ENCODE data around the gene PNCK. TPM values are rescaled to one million over a fixed set of nuclear protein-coding genes. Genes with fewer than 3 reads are reported as not detected.

Gene PNCK
- polyA plus RNA-seq, 2 of the 4 experiments (the other 2 are of a cell fraction), result 0.17 to 0.25 TPM

GRCh38 chrX:153690466-153690865 is 16.9 kb upstream of the PNCK start:
- WGBS (ENCODE audit: missing lambda C conversion rate), result 95% methylated on average over 11 of the region's 14 CpGs
- Histone ChIP-seq H3K9me3 (no peaks in the 10 kb centered on the region), H3K4me2 (no peak overlapping the region), H3K4me3 (no peak overlapping the region), H3K4me1 (peaks cover 13% of the 10 kb centered on the region), H3K27ac (no peak overlapping the region)
- DNase-seq (ENCODE audit: low read depth in 1 of 2, low spot score in 1 of 2), result no peak
- no peak for TF ChIP-seq POLR2A (IDR thresholded peaks at IDR 0.05; ENCODE audit: low read length)
- TF ChIP-seq KDM1A (IDR thresholded peaks at IDR 0.05; ENCODE audit: low read depth), result no peak
- no peak for TF ChIP-seq POLR2AphosphoS2 (conservative IDR thresholded peaks at IDR 0.05; ENCODE audit: low read length)
- no peak for TF ChIP-seq ESRRA (IDR thresholded peaks at IDR 0.05; ENCODE audit: borderline replicate concordance, low read length)
- no peak for TF ChIP-seq RCOR1 (IDR thresholded peaks at IDR 0.05; ENCODE audit: low read depth, low read length)
- TF ChIP-seq CTCF (IDR thresholded peaks at IDR 0.05), result no peak
- no peak for TF ChIP-seq SMC3 (IDR thresholded peaks at IDR 0.05)
- ChIA-PET POLR2A (no interaction called here), CTCF (no interaction called here)
- FAIRE-seq, result no peak
- no peak for ATAC-seq

GRCh38 chrX:153689654-153690465 is 16.2 kb upstream of the PNCK start:
- POLR2A ChIA-PET, result no interaction called here
- no peak overlapping the region for H3K27ac ChIP-seq
- H3K4me1 ChIP-seq, result peaks cover 13% of the 10 kb centered on the region
- no peak for TF ChIP-seq CHD4 (IDR thresholded peaks at IDR 0.05; ENCODE audit: borderline replicate concordance)
- no peak for TF ChIP-seq POLR2AphosphoS2 (conservative IDR thresholded peaks at IDR 0.05; ENCODE audit: low read length)
- no peak for TF ChIP-seq GATA3 (IDR thresholded peaks at IDR 0.05; ENCODE audit: borderline replicate concordance)
- no peak for TF ChIP-seq NPAS2 (CRISPR knock-in tag; IDR thresholded peaks at IDR 0.05; ENCODE audit: borderline replicate concordance)
- TF ChIP-seq FOSL2 (IDR thresholded peaks at IDR 0.05), result no peak
- no peak for TF ChIP-seq FOSL2 (CRISPR knock-in tag; IDR thresholded peaks at IDR 0.05)
- no peak for TF ChIP-seq RNF2 (IDR thresholded peaks at IDR 0.05; ENCODE audit: borderline replicate concordance, low read depth)
- no peak for TF ChIP-seq RFX5 (IDR thresholded peaks at IDR 0.05)
- no peak for TF ChIP-seq ZFP36 (IDR thresholded peaks at IDR 0.05; ENCODE audit: borderline replicate concordance, partially characterized antibody)
- no peak for TF ChIP-seq RCOR1 (IDR thresholded peaks at IDR 0.05; ENCODE audit: low read depth, low read length)
- no peak for TF ChIP-seq E2F6 (IDR thresholded peaks at IDR 0.05; ENCODE audit: borderline replicate concordance, low read depth)
- TF ChIP-seq KDM5A (IDR thresholded peaks at IDR 0.05), result no peak
- no peak for TF ChIP-seq SREBF2 (IDR thresholded peaks at IDR 0.05)
- no peak for TF ChIP-seq JUNB (IDR thresholded peaks at IDR 0.05)
- TF ChIP-seq EP300 (IDR thresholded peaks at IDR 0.05), result no peak
- TF ChIP-seq HEYL (CRISPR knock-in tag; IDR thresholded peaks at IDR 0.05), result no peak
- no peak for TF ChIP-seq EHF (CRISPR knock-in tag; IDR thresholded peaks at IDR 0.05)
- no peak for DNase-seq (ENCODE audit: low read depth in 1 of 2, low spot score in 1 of 2)
- H3K4me2 ChIP-seq, result no peak overlapping the region
- 77% methylated on average over 8 of the region's 19 CpGs for WGBS (ENCODE audit: missing lambda C conversion rate)
- ATAC-seq, result peak in 1 of 2 experiments; percentile 47; a peak in 3 of 6 replicates
- H3K4me3 ChIP-seq, result no peak overlapping the region
- CTCF ChIA-PET, result no interaction called here
- no peak for FAIRE-seq
- no peaks in the 10 kb centered on the region for H3K9me3 ChIP-seq

GRCh38 chrX:153688911-153689590 is 15.4 kb upstream of the PNCK start:
- CTCF ChIA-PET, result no interaction called here
- Histone ChIP-seq H3K4me3 (peak overlapping the region; percentile 40), H3K9me3 (no peaks in the 10 kb centered on the region)

More at GRCh38 chrX:153688911-153689590, 15.4 kb upstream of the PNCK start:
- Histone ChIP-seq H3K4me2 (peak overlapping the region; percentile 94), H3K27ac (peak overlapping the region in 1 of 2 experiments; percentile 91; a peak in 4 of 6 replicates), H3K4me1 (peaks cover 13% of the 10 kb centered on the region)
- no peak for TF ChIP-seq ELK1 (IDR thresholded peaks at IDR 0.05; ENCODE audit: low read depth, low read length)
- no peak for TF ChIP-seq POLR2AphosphoS2 (conservative IDR thresholded peaks at IDR 0.05; ENCODE audit: low read length)
- no peak for TF ChIP-seq ATOH8 (CRISPR knock-in tag; IDR thresholded peaks at IDR 0.05; ENCODE audit: low read depth)
- no peak for TF ChIP-seq MAFK (IDR thresholded peaks at IDR 0.05; ENCODE audit: partially characterized antibody)
- TF ChIP-seq JUN (IDR thresholded peaks at IDR 0.05), result no peak
- TF ChIP-seq NPAS2 (CRISPR knock-in tag; IDR thresholded peaks at IDR 0.05; ENCODE audit: borderline replicate concordance), result no peak
- no peak for TF ChIP-seq TFCP2L1 (CRISPR knock-in tag; IDR thresholded peaks at IDR 0.05)
- TF ChIP-seq CHD4 (IDR thresholded peaks at IDR 0.05; ENCODE audit: borderline replicate concordance), result no peak
- TF ChIP-seq USF2 (IDR thresholded peaks at IDR 0.05), result no peak
- TF ChIP-seq JUNB (IDR thresholded peaks at IDR 0.05), result no peak
- TF ChIP-seq RCOR1 (IDR thresholded peaks at IDR 0.05; ENCODE audit: low read depth, low read length), result no peak
- no peak for TF ChIP-seq RAD21 (conservative IDR thresholded peaks at IDR 0.05 in 1 of 2, IDR thresholded peaks at IDR 0.05 in 1 of 2)
- POLR2A ChIA-PET, result no interaction called here
- DNase-seq (ENCODE audit: low read depth in 1 of 2, low spot score in 1 of 2), result no peak
- no peak for FAIRE-seq
- no peak for ATAC-seq
- WGBS (ENCODE audit: missing lambda C conversion rate), result 69% methylated on average over 7 of the region's 53 CpGs

Data from A549 (cell line).